ENCODE data around the gene JAZF1. TPM values are rescaled to one million over a fixed set of nuclear protein-coding genes. Genes with fewer than 3 reads are reported as not detected.

The JAZF1 gene
- total RNA-seq, 1 donor from 2014 or later, result 3.1 TPM

DNA sequence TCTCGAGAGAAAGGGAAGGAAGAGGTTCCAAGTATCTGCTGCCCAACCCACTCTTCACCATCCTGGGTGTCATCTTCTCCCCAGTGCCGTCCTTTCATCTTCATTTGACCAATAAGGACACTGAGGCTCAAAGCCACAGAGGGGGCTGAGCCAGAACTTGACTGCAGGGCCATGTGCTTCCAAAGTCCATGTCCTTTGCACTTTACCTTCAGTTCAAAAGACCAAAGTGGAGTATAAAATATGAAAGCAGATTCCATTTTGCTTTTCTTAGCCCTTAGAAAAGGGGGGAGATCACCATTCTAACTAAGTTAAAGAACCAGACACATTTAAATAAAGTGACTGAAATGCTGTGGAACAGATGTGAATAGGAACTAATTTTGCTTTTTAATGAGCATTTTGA is 56.2 kb downstream of the JAZF1 start:
- no peak for DNase-seq (ENCODE audit: low read depth, low spot score)
- Mint-ChIP-seq H3K27ac (ENCODE audit: unreplicated experiment) (no peak overlapping the region), H3K27me3 (ENCODE audit: low read depth) (no peaks in the 10 kb centered on the region), H3K4me3 (no peak overlapping the region), H3K4me1 (peaks cover 14% of the 10 kb centered on the region), H3K9me3 (no peaks in the 10 kb centered on the region), H3K36me3 (ENCODE audit: low read depth) (no peaks in the 10 kb centered on the region)
- TF ChIP-seq, protein P1, sequence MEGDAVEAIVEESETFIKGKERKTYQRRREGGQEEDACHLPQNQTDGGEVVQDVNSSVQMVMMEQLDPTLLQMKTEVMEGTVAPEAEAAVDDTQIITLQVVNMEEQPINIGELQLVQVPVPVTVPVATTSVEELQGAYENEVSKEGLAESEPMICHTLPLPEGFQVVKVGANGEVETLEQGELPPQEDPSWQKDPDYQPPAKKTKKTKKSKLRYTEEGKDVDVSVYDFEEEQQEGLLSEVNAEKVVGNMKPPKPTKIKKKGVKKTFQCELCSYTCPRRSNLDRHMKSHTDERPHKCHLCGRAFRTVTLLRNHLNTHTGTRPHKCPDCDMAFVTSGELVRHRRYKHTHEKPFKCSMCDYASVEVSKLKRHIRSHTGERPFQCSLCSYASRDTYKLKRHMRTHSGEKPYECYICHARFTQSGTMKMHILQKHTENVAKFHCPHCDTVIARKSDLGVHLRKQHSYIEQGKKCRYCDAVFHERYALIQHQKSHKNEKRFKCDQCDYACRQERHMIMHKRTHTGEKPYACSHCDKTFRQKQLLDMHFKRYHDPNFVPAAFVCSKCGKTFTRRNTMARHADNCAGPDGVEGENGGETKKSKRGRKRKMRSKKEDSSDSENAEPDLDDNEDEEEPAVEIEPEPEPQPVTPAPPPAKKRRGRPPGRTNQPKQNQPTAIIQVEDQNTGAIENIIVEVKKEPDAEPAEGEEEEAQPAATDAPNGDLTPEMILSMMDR (conservative IDR thresholded peaks at IDR 0.05), result no peak

DNA sequence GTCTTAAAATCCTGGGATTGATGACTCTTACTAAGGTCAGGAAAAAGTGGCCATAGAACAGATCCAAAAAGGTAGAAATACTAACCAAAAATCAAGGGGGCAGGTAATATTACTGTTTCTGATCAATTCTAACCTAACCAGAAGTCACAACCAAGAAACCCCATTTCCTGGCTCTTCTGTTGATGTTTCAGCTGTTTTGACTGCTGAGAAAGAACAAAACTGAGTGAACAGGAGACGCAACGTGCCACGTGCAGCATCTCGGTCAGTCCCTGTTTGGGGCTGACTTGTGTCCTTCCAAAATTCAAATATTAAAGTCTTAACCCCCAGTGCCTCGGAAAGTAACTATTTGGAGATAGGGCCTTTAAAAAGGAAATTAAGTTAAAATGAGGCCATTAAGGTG is 56.8 kb downstream of the JAZF1 start:
- Mint-ChIP-seq H3K9me3 (no peaks in the 10 kb centered on the region), H3K4me3 (no peak overlapping the region), H3K36me3 (ENCODE audit: low read depth) (no peaks in the 10 kb centered on the region), H3K4me1 (peaks cover 9% of the 10 kb centered on the region), H3K27ac (ENCODE audit: unreplicated experiment) (no peak overlapping the region), H3K27me3 (ENCODE audit: low read depth) (no peaks in the 10 kb centered on the region)
- TF ChIP-seq, protein P1 (conservative IDR thresholded peaks at IDR 0.05), result no peak
- DNase-seq (ENCODE audit: low read depth, low spot score), result no peak

DNA sequence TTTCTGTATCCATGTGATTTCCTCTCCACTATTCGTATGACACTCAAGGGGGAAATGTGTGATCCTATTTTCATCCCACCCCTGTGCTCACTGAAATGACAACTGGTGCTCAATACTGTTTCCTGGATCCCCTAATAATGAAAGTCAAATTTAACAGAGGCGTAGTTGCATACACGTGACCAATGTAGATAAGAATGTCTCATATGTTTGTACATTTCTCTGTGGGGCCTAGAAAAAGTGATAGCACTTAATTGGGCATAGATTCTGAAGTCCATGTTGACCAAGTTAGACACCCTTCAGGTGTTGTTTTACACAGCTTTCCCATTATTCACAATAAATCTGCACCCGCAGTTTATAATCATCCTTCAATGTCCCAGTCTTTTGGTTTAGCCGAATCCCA is 59.1 kb downstream of the JAZF1 start:
- Mint-ChIP-seq H3K4me3 (no peak overlapping the region), H3K27ac (ENCODE audit: unreplicated experiment) (no peak overlapping the region), H3K36me3 (ENCODE audit: low read depth) (no peaks in the 10 kb centered on the region), H3K9me3 (no peaks in the 10 kb centered on the region), H3K27me3 (ENCODE audit: low read depth) (no peaks in the 10 kb centered on the region), H3K4me1 (peaks cover 6% of the 10 kb centered on the region)
- DNase-seq (ENCODE audit: low read depth, low spot score), result no peak
- TF ChIP-seq, protein P1 (conservative IDR thresholded peaks at IDR 0.05), result no peak

DNA sequence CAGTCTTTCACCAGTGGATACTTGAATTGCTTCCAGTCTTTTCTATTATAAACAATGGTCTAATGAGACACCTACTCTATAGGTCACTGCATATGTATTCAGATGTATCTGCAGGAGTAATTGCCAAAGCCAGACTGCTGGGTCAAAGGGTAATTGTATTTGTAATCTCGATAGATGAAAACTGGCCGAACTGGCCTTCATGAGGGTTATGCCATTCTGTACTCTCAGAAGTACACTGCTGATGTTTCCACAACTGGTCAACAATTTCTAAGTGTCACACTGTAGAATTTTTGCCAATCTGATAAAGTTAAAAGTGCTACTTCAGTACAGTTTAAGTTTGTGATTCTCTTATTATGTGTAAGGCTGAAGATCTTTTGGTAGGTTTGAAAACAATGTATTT is 64.6 kb downstream of the JAZF1 start:
- H3K27ac Mint-ChIP-seq (ENCODE audit: unreplicated experiment), result no peak overlapping the region

DNA sequence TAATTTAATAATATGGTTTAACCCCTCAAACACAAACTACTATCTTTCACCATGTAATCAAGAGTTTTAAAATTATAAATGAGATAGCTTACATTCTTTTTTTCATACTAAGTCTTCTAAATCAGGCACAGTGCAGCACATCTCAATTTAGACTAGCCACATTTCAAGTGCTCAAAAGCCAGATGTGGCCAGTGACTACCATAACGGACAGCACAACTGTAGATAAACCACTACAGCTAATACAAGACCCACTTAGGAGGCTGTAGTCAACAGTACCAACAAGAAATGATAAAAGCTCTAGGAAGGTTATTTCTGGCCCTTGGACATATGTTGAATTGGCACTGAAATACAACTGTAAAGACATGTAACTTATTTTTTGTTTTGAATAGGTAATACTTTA is 65.3 kb downstream of the JAZF1 start:
- Mint-ChIP-seq H3K36me3 (ENCODE audit: low read depth) (no peaks in the 10 kb centered on the region), H3K27me3 (ENCODE audit: low read depth) (no peaks in the 10 kb centered on the region), H3K4me3 (no peak overlapping the region), H3K9me3 (no peaks in the 10 kb centered on the region), H3K27ac (ENCODE audit: unreplicated experiment) (no peak overlapping the region), H3K4me1 (no peaks in the 10 kb centered on the region)
- TF ChIP-seq, protein P1 (conservative IDR thresholded peaks at IDR 0.05), result no peak
- DNase-seq (ENCODE audit: low read depth, low spot score), result no peak

More for the DNA sequence above, 64.6 kb downstream of the JAZF1 start:
- Mint-ChIP-seq H3K9me3 (no peaks in the 10 kb centered on the region), H3K36me3 (ENCODE audit: low read depth) (no peaks in the 10 kb centered on the region), H3K27me3 (ENCODE audit: low read depth) (no peaks in the 10 kb centered on the region), H3K4me3 (no peak overlapping the region), H3K4me1 (no peaks in the 10 kb centered on the region)
- DNase-seq (ENCODE audit: low read depth, low spot score), result no peak
- TF ChIP-seq, protein P1 (conservative IDR thresholded peaks at IDR 0.05), result no peak

DNA sequence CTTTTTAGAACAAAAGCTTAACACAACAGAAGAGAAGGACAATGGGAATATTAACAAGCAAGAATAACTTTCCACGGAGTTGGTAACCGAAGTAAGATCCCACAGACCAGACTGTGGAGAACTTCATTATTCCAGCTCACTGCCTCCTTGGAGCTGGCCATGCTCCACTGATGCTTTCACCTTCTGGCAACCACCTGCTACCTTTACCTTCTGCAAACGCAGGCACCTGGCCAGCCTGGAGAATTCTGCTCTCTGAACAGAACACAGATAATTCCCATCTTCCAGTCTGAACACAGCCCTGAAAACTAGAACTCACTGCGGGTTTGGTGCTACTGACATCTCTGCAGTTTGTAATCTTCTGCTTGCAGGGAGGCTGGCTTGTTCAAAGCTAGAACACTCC is 66.5 kb downstream of the JAZF1 start:
- no peak overlapping the region for H3K4me3 Mint-ChIP-seq
- H3K27ac Mint-ChIP-seq (ENCODE audit: unreplicated experiment), result no peak overlapping the region
- no peak for DNase-seq (ENCODE audit: low read depth, low spot score)
- H3K9me3 Mint-ChIP-seq, result no peaks in the 10 kb centered on the region
- H3K27me3 Mint-ChIP-seq (ENCODE audit: low read depth), result no peaks in the 10 kb centered on the region
- no peaks in the 10 kb centered on the region for H3K4me1 Mint-ChIP-seq
- no peaks in the 10 kb centered on the region for H3K36me3 Mint-ChIP-seq (ENCODE audit: low read depth)
- TF ChIP-seq, protein P1 (conservative IDR thresholded peaks at IDR 0.05), result no peak
